Fibroblast of lung (primary cell): Measurements from ENCODE around the gene GABRG3.

Source experiments
- CTCF ChIP-seq, 2 donors: IDR thresholded peaks in 1 of 2; conservative IDR thresholded peaks in 1 of 2; 1 replicate in 1 of 2; 2 replicates in 1 of 2; pipeline ENCODE4 v1.5.1; 2011 to 2012; ENCODE audit warnings: low read length in 2 of 2, control low read depth in 1 of 2, inconsistent platforms in 1 of 2, low read depth in 1 of 2, mild to moderate bottlenecking in 1 of 2
- EZH2 ChIP-seq: IDR thresholded peaks from 2 replicates; pipeline ENCODE4 v1.5.1; 2012; ENCODE audit warnings: low read length, control low read depth, mild to moderate bottlenecking; ENCODE audit errors: missing control alignments

GRCh38 chr15:26983822-26984221, 12.8 kb downstream of the GABRG3 start:
- no peak for TF ChIP-seq EZH2
- TF ChIP-seq CTCF (conservative IDR thresholded peaks at IDR 0.05 in 1 of 2, IDR thresholded peaks at IDR 0.05 in 1 of 2; ENCODE audit: low read depth in 1 of 2, low read length in 2 of 2): no peak
